Muscle of arm (tissue), 12 donors: Measurements from ENCODE around the gene SGPL1. TPM values are rescaled to one million over a fixed set of nuclear protein-coding genes. Genes with fewer than 3 reads are reported as not detected.
"Not testable (repeated sequence)": the region's sequence is repeated elsewhere in the genome, so short reads cannot be mapped to it uniquely, and the experiment has no call there.

Experiments used
- DNase-seq: peaks from one replicate; pipeline ENCODE4 v3.0.0-alpha.2; 2013
- polyA plus RNA-seq, 12 donors: library from polyadenylated mRNA; unstranded; fragments of 120-200 nt; gene quantifications; one replicate each; pipeline ENCODE4 v1.2.1, GENCODE V29; 2013; ENCODE audit not compliant: insufficient read length in 12 of 12

SGPL1 gene
- polyA plus RNA-seq, 12 donors, result 22.8 to 33.0 (median 25.1) TPM; not detected in 1

GRCh38 chr10:70838270-70838805 lies 22.6 kb downstream of the SGPL1 start:
- no peak for DNase-seq

- no peak for DNase-seq
These were observed 25.1 kb downstream of the SGPL1 start for GRCh38 chr10:70840836-70841235.

- no peak for DNase-seq
These were observed 27.6 kb downstream of the SGPL1 start for GRCh38 chr10:70843333-70843732.

- DNase-seq, result no peak
These were observed 28.2 kb downstream of the SGPL1 start for GRCh38 chr10:70843776-70844489.

- no peak for DNase-seq
These were observed 29.5 kb downstream of the SGPL1 start for GRCh38 chr10:70845256-70845655.

- DNase-seq, result no peak
These were observed 30.1 kb downstream of the SGPL1 start for GRCh38 chr10:70845816-70846215.

- DNase-seq, result no peak
These were observed 31.0 kb downstream of the SGPL1 start for GRCh38 chr10:70846795-70847194.

- no peak for DNase-seq
These were observed 32.1 kb downstream of the SGPL1 start for GRCh38 chr10:70847659-70848360.

- no peak for DNase-seq
These were observed 33.9 kb downstream of the SGPL1 start for GRCh38 chr10:70849582-70850016.

- no peak for DNase-seq
These were observed 34.3 kb downstream of the SGPL1 start for GRCh38 chr10:70850097-70850496.

GRCh38 chr10:70851597-70852475 lies 36.1 kb downstream of the SGPL1 start:
- no peak for DNase-seq

- DNase-seq, result no peak
These were observed 37.3 kb downstream of the SGPL1 start for GRCh38 chr10:70853038-70853437.

- no peak for DNase-seq
These were observed 37.7 kb downstream of the SGPL1 start for GRCh38 chr10:70853457-70853856.

GRCh38 chr10:70856454-70856853 lies 40.7 kb downstream of the SGPL1 start:
- no peak for DNase-seq

GRCh38 chr10:70858759-70859158 lies 43.0 kb downstream of the SGPL1 start:
- no peak for DNase-seq

GRCh38 chr10:70861495-70862197 lies 45.9 kb downstream of the SGPL1 start:
- DNase-seq, result not testable (repeated sequence)

- DNase-seq, result no peak
These were observed 47.9 kb downstream of the SGPL1 start for GRCh38 chr10:70863470-70864160.

- no peak for DNase-seq
These were observed 49.2 kb downstream of the SGPL1 start for GRCh38 chr10:70864935-70865334.

- no peak for DNase-seq
These were observed 50.7 kb downstream of the SGPL1 start for GRCh38 chr10:70866424-70866823.

GRCh38 chr10:70872291-70872690 lies 56.5 kb downstream of the SGPL1 start:
- DNase-seq, result no peak

GRCh38 chr10:70874061-70874460 lies 58.3 kb downstream of the SGPL1 start:
- no peak for DNase-seq
